ENCODE measurements around the gene SIK3. TPM values are rescaled to one million over a fixed set of nuclear protein-coding genes. Genes with fewer than 3 reads are reported as not detected.

SIK3 gene
- total RNA-seq, 1 experiment from 2014 or later = 33.3 TPM

DNA sequence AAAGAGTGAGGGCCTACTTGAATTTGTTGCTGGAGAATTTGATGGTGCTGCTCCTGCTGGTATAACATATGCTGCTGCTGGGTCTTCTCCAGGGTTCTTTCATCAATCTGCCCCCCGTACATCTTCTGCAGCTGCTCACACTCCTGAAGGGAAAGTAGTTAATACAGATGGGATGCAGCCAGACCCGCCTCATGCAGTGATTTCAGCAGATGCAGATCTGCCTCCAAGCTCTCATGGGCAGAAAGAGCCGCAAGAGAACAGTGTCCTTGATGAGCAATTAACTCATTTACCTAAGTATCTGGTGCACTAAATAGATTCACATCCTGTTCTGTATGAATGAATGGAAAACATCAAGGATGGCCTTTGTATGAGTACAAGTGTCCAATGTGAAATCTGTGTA lies 236.0 kb downstream of the SIK3 start:
- H3K27ac Mint-ChIP-seq (ENCODE audit: low read depth, unreplicated experiment) = no peak overlapping the region
- CTCF ChIA-PET = interaction anchor here (6.1 kb wide), 1 partner anchor 18 kb away, joined by 19 read pairs; no protein-coding TSS in a partner anchor
- H3K27me3 Mint-ChIP-seq (ENCODE audit: insufficient read depth, unreplicated experiment) = no peaks in the 10 kb centered on the region

DNA sequence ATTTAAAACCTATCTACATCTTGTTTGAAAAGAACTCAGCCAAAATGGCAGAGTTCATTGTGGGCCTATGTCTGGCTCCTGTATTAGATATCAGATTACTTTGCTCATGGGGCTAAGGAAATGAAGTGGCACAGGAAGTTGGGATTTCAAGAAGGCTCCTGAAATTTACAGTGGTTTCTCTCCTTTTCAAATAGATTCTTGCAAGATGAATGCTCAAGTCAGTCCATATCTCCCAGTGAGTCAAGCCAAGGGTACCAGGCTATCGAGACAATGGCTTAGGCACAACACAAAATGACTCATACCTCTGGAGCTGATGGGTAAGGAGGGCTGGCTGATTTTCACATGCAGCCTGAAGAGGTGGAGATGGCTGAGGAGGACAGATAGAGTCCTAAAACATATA lies 236.7 kb downstream of the SIK3 start:
- intact Hi-C loops (cut with micrococcal nuclease) = no loop called here
- peaks cover 64% of the 10 kb centered on the region for H3K36me3 Mint-ChIP-seq (ENCODE audit: insufficient read depth, unreplicated experiment)
- H3K27me3 Mint-ChIP-seq (ENCODE audit: insufficient read depth, unreplicated experiment) = no peaks in the 10 kb centered on the region
- peak; percentile 32 for DNase-seq (ENCODE audit: unreplicated experiment)
- no peaks in the 10 kb centered on the region for H3K9me3 Mint-ChIP-seq (ENCODE audit: unreplicated experiment)
- no peak overlapping the region for H3K4me3 Mint-ChIP-seq (ENCODE audit: unreplicated experiment)
- peaks cover 5% of the 10 kb centered on the region for H3K4me1 Mint-ChIP-seq (ENCODE audit: insufficient read depth, unreplicated experiment)
- ChIA-PET POLR2A (no interaction called here), CTCF (interaction anchor here (1.6 kb wide), 1 partner anchor 19 kb away, joined by 5 read pairs; no protein-coding TSS in a partner anchor)
- TF ChIP-seq, protein P1, sequence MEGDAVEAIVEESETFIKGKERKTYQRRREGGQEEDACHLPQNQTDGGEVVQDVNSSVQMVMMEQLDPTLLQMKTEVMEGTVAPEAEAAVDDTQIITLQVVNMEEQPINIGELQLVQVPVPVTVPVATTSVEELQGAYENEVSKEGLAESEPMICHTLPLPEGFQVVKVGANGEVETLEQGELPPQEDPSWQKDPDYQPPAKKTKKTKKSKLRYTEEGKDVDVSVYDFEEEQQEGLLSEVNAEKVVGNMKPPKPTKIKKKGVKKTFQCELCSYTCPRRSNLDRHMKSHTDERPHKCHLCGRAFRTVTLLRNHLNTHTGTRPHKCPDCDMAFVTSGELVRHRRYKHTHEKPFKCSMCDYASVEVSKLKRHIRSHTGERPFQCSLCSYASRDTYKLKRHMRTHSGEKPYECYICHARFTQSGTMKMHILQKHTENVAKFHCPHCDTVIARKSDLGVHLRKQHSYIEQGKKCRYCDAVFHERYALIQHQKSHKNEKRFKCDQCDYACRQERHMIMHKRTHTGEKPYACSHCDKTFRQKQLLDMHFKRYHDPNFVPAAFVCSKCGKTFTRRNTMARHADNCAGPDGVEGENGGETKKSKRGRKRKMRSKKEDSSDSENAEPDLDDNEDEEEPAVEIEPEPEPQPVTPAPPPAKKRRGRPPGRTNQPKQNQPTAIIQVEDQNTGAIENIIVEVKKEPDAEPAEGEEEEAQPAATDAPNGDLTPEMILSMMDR (IDR thresholded peaks at IDR 0.05; ENCODE audit: unreplicated experiment) = no peak
- BruUV-seq (replicated peaks) = no TSS peak
- H3K27ac Mint-ChIP-seq (ENCODE audit: low read depth, unreplicated experiment) = no peak overlapping the region

More for the DNA sequence above, 236.0 kb downstream of the SIK3 start:
- no TSS peak for BruUV-seq (replicated peaks)
- Mint-ChIP-seq H3K4me3 (ENCODE audit: unreplicated experiment) (no peak overlapping the region), H3K36me3 (ENCODE audit: insufficient read depth, unreplicated experiment) (peaks cover 63% of the 10 kb centered on the region), H3K4me1 (ENCODE audit: insufficient read depth, unreplicated experiment) (peaks cover 5% of the 10 kb centered on the region), H3K9me3 (ENCODE audit: unreplicated experiment) (no peaks in the 10 kb centered on the region)
- intact Hi-C loops (cut with micrococcal nuclease) = no loop called here
- TF ChIP-seq, protein P1 (IDR thresholded peaks at IDR 0.05; ENCODE audit: unreplicated experiment) = no peak
- DNase-seq (ENCODE audit: unreplicated experiment) = no peak
- POLR2A ChIA-PET = no interaction called here

DNA sequence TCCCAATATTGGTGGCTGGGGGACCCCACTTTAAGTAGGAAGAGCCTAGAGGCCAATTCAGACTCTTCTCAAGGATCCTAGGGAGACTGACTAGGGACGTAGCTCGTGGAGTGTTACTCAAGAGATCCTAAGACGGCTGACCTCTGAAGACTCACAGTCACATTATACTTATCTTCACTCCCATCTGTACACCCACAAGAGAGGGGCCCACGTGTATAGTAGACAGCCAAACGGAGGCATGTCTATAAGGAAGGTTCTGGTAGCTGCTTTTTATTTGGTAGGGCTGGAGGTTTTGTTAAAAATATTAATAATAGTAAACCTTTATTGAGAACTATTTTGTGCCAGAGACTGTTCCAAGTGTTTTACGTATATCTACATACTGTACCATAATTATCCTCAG lies 237.9 kb downstream of the SIK3 start:
- H3K4me1 Mint-ChIP-seq (ENCODE audit: insufficient read depth, unreplicated experiment) = peaks cover 5% of the 10 kb centered on the region
- ChIA-PET POLR2A (interaction anchor here (1.0 kb wide), 1 partner anchor 11 kb away, joined by 3 read pairs; no protein-coding TSS in a partner anchor), CTCF (interaction anchor here (0.5 to 1.6 kb wide), 4 partner anchors 20 to 246 kb away, joined by 3 to 5 read pairs (median 3); no protein-coding TSS in a partner anchor)
- DNase-seq (ENCODE audit: unreplicated experiment) = no peak
- peaks cover 59% of the 10 kb centered on the region for H3K36me3 Mint-ChIP-seq (ENCODE audit: insufficient read depth, unreplicated experiment)
- no peak overlapping the region for H3K27ac Mint-ChIP-seq (ENCODE audit: low read depth, unreplicated experiment)
- no TSS peak for BruUV-seq (replicated peaks)
- TF ChIP-seq, protein P1 (IDR thresholded peaks at IDR 0.05; ENCODE audit: unreplicated experiment) = no peak
- H3K27me3 Mint-ChIP-seq (ENCODE audit: insufficient read depth, unreplicated experiment) = no peaks in the 10 kb centered on the region
- H3K4me3 Mint-ChIP-seq (ENCODE audit: unreplicated experiment) = no peak overlapping the region
- intact Hi-C loops (cut with micrococcal nuclease) = no loop called here
- no peaks in the 10 kb centered on the region for H3K9me3 Mint-ChIP-seq (ENCODE audit: unreplicated experiment)

DNA sequence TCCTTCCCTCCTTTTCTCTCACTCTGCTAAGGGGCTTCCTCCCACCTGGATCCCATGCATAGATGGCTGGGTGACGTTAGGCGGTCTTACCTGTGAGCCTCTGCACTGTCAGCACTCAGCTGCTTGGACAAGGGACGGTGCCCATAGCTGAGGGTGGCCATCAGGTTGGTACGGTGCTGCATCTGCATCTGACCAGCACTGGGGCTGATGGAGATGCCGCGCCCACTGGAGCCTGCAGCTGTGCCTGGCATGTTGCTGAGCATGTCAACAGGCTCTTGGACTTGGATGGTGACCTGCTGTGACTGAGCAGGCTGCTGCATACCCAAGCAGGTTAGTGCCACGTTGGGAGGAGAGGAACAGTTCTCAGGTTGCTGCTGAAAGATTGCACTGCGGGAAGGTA lies 239.1 kb downstream of the SIK3 start:
- no TSS peak for BruUV-seq (replicated peaks)
- Mint-ChIP-seq H3K9me3 (ENCODE audit: unreplicated experiment) (no peaks in the 10 kb centered on the region), H3K36me3 (ENCODE audit: insufficient read depth, unreplicated experiment) (peaks cover 63% of the 10 kb centered on the region), H3K4me3 (ENCODE audit: unreplicated experiment) (no peak overlapping the region), H3K27me3 (ENCODE audit: insufficient read depth, unreplicated experiment) (no peaks in the 10 kb centered on the region), H3K27ac (ENCODE audit: low read depth, unreplicated experiment) (no peak overlapping the region), H3K4me1 (ENCODE audit: insufficient read depth, unreplicated experiment) (peaks cover 5% of the 10 kb centered on the region)
- ChIA-PET POLR2A (no interaction called here), CTCF (interaction anchor here (0.6 to 1.2 kb wide), 2 partner anchors 25 to 388 kb away, joined by 3 to 4 read pairs; no protein-coding TSS in a partner anchor)
- no peak for DNase-seq (ENCODE audit: unreplicated experiment)
- TF ChIP-seq, protein P1 (IDR thresholded peaks at IDR 0.05; ENCODE audit: unreplicated experiment) = no peak
- intact Hi-C loops (cut with micrococcal nuclease) = no loop called here
